HG03045 (cell line): ENCODE results near the gene ALDH1B1.

Source experiments
- ATAC-seq: cut with Tn5 transposase; IDR thresholded peaks from one replicate; pipeline ENCODE4 v1.9.1; 2021; ENCODE audit warnings: mild to moderate bottlenecking, moderate library complexity; ENCODE audit not compliant: unreplicated experiment

Gene ALDH1B1

GRCh38 chr9:38413283-38413682 is 20.8 kb downstream of the ALDH1B1 start:
- no peak for ATAC-seq

DNA sequence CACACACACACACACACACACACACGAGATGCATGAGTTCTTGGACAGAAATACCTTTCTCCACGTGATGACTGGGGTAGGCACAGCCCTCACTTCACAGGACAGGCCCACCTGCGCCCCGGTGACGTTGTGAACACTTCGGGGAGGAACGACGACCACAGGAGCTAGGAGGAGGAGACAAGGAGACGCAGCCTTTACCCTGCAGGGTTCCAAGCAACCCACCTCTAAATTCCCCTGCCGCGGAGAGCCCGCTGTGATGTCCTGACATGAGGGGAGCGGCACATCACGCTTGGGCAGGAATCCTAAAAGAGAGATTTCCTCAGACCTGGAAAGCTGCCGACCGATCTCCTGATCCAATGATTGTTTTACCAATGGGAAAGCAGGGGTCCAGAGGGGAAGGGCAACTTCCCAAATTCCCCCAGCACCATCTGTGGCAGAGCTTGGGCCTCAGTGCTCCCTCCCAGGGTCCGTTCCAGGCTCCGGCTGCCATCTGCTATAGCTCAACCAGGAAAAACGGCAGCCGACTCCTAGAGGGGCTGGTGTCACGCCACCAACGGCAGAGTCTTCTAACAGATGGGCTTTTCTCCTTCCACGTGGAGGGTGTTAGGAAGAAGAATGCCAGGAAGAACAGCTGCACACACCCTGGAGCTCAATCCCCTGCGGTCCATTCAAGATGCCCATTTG is 21.7 kb downstream of the ALDH1B1 start:
- ATAC-seq: no peak

GRCh38 chr9:38415856-38416255 is 23.4 kb downstream of the ALDH1B1 start:
- ATAC-seq: no peak

GRCh38 chr9:38416461-38416860 is 24.0 kb downstream of the ALDH1B1 start:
- ATAC-seq: no peak

- ATAC-seq: no peak
These were observed 24.8 kb downstream of the ALDH1B1 start for GRCh38 chr9:38417003-38417945.

- ATAC-seq: no peak
These were observed 25.9 kb downstream of the ALDH1B1 start for GRCh38 chr9:38418366-38418765.

DNA sequence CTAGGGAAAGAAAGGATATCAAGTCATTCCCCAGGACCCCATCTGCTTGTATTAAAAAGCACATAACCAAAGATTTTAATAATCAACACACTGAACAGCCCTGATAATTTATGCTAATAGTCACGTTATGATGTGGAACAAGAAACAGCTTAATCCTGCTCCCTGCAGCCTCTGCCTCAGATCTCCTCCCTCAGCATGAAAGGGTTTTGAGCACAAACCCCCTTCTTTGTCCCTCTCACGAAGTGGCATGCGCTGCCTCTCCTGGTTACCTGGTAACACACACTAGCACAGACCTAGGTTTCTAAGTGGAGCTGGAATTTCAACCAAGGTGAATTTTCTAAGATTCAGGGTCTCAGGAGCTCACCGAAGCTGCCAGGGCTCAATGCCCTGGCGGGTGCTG is 26.7 kb downstream of the ALDH1B1 start:
- no peak for ATAC-seq

DNA sequence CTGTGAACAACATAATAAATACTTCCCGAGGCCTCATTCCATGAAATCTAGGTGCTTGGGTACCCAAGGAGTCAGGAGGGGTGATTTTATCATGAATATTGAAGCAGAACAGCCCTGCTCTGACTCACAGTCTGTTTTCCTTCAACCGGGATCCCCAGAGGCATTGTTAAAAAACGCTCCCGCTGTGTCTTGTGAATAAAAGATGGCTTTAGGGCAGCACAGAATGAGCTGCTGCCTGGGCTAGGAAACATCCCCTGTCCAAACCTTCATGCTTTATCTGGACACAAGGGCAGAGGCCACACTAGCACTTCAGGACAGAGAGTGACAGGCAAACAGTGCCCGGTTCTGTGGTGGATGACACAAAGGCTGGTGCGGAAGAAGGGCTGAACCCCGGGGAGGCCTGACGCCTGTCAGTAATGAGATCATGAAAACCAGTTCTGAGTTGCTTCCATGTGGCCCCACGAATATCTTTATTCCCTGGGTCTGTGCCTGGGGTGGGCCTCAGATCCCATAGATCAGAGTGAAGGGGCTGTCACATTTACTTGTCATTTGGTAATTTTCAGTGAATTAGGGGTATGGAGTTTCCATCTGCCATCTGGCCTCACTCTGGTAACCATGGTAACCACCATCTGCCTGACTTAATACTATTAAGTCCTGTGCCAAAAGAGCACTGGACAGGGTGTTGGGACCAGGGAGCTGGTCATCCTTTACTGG is 29.2 kb downstream of the ALDH1B1 start:
- ATAC-seq: no peak

DNA sequence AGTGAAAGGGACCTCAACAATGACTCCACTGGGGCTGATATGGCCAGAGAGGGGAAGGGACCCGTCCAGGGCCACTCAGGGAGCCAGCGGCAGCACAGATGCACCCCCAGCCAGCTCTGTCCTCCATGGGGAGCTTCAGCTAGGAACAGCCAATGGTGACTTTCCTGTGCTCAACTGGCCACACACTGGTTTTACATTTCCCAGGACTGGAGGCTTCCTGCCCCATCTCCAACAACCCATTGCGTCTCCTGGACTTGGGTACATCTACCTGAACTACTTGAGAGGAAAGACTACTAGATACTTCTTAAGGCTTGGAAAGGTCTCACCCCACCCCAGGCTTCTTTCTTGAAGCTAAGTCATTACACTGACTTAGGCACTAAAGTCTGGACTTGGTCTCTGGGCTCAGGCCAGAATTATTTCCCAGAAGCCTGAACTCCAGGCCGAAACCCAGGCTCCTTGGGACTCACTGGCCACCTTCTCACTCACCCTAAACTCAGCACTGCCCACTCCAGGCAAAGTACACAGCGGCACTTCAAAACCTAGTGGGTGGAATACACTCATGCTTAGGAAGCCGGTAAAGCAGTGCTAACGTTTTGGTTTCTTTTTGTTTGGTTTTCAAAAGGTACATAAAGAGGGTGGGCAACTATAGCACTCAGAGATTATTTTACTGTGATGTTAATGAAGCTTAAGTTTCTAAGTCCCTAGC is 30.2 kb downstream of the ALDH1B1 start:
- no peak for ATAC-seq

GRCh38 chr9:38423273-38423972 is 30.9 kb downstream of the ALDH1B1 start:
- ATAC-seq: no peak

- ATAC-seq: no peak
These were observed 31.7 kb downstream of the ALDH1B1 start, which contains the start of gene IGFBPL1 for GRCh38 chr9:38423973-38424843. Gene IGFBPL1, minus strand, starts transcription at chr9:38424454. Its CDS starts 30 bp downstream, at chr9:38424424.

- no peak for ATAC-seq
These were observed 32.4 kb downstream of the ALDH1B1 start for GRCh38 chr9:38424918-38425317.

GRCh38 chr9:38428062-38428461 is 35.6 kb downstream of the ALDH1B1 start:
- no peak for ATAC-seq

DNA sequence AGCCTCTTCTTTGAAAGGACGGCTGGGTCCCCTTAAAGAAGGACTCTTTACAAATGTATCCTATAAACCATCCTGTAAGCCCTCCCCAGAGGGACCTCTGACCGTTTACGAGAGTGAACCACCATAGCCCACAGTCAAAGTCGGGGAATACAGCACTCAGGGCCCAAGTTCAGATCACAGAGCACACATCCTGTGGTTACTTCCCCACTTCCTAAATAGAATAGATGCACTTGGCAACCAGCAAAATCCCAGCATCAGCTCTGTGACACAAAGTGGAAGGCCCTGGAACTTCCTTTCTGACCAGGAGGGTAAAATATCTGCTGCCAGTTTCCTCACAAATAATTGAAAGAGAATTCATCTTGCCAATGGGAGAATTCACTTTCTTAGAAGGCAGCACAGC is 38.6 kb downstream of the ALDH1B1 start:
- ATAC-seq: no peak

DNA sequence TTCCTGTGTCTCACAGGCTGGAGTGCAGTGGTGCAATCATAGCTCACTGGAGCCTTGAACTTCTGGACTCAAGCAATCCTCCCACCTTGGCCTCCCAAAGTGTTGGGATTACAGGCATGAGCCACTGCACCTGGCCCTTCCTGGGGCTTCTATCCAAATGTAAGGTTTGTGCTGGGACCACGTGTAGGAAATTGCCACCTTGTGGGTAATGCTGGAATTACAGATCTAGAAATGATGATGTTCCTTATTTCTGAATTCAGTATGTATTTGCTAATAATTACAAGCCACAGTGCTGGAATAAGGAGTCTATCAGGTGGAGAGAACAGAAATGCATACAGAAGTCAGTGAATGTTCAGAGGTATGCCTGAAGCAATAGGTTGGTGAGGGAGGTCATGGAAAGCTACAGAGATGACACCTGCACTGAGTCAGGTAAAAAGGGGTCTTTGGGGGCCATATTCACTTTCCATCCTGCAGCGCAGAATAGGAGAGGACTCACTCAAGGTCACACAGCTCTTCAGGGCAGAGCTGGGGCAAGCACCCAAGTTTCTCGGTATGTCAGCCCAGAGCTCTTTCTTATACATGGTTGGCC is 40.5 kb downstream of the ALDH1B1 start:
- ATAC-seq: no peak

DNA sequence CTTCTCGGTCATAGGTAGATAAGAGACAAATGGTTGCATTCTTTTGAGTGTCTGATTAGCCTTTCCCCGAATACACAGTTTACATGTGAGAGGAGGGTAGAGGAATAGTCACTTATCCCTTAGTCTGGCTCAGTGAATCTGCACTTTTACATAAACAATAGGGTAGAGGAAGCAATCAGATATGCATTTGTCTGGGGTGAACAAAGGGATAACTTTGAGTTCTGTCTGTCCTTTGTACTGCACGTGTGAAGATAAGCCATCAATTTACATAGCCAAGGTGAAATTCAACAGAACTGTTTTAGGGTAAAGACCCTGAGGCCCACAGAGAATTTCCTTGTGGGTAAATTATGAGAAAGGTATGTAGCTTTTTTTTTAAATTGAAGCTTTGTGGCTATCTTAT is 41.9 kb downstream of the ALDH1B1 start:
- no peak for ATAC-seq

DNA sequence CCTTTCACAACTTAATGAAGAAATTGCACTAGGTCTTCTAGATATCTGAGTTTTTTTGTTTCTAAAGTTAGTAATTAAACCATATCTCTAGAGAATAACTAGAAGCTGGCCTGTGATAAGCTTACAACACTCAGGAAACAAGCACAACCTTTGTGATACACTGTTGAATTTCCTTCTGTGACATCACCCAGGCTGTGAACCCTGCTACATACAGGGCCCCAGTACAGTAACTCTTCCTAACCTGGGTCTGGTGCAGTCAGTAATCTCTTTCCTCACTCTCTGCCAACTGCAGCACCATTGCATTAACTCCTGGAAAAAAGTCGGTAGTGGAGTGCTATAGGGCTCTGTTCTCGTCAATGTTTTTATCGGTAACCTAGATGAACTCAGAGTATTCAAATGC is 42.4 kb downstream of the ALDH1B1 start:
- no peak for ATAC-seq

DNA sequence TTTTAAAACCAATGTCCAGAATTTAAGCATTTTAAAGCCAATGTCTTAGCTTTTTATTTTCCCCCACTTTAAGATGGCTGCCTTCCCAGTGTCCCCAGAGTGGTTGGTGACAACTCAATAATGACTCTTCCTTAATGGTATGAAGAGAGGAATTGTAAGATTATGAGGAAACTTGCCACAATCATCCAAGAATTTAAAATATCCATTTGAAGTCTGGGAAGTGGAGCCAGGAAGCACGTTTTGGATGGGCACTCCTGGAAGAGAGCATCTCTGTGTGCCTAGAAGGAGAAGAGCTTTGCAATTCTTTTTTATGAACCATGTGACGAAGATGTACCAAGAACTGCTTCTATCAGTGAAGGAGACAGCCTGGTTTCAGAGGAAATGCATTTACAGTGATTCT is 43.0 kb downstream of the ALDH1B1 start:
- ATAC-seq: no peak

DNA sequence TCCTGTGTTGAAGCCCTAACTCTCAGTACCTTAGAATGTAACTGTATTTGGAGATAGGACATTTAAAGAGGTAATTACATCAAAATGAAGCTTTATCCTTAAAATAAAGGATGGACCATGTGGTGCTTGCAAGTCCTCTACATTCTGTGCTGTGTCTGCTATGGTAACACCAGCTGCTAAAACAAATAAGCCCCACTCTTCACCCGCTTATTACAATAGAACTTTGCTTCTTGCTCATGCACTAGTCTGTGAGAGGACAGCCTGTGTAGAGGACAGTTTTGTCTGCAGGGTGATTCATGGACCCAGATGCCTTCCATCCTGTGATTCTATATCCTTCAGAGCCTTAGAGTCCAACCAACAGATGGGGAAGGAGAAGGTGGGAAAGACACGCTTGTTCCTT is 44.2 kb downstream of the ALDH1B1 start:
- ATAC-seq: no peak
